Measurements from ENCODE around the gene NBPF20.
"Not testable (repeated sequence)": the region's sequence is repeated elsewhere in the genome, so short reads cannot be mapped to it uniquely, and the experiment has no call there.

The NBPF20 gene

GRCh38 chr1:145424612-145425435, 579 bp downstream of the NBPF20 start:
- DNase-seq = peak; percentile 52

GRCh38 chr1:145415149-145415548, 10.3 kb downstream of the NBPF20 start:
- not testable (repeated sequence) for DNase-seq

- not testable (repeated sequence) for DNase-seq
Measured at GRCh38 chr1:145407266-145407665, 18.1 kb downstream of the NBPF20 start.

GRCh38 chr1:145404949-145405348, 20.5 kb downstream of the NBPF20 start:
- not testable (repeated sequence) for DNase-seq

- DNase-seq = not testable (repeated sequence)
Measured at GRCh38 chr1:145400701-145401100, 24.7 kb downstream of the NBPF20 start.

Measured in central memory CD4-positive, alpha-beta T cell (primary cell).